PFSK-1 (cell line): Measurements from ENCODE around the gene DIAPH2.

ENCODE experiments used
- FOXP2 ChIP-seq: optimal IDR thresholded peaks from 2 replicates; pipeline ENCODE3; 2011; ENCODE audit warnings: borderline replicate concordance, control low read depth, inconsistent platforms; ENCODE audit not compliant: insufficient read depth; ENCODE audit errors: extremely low read length, extremely low read depth
- POLR2AphosphoS5 ChIP-seq: IDR thresholded peaks from 2 replicates; pipeline ENCODE4 v1.6.1; 2012; ENCODE audit warnings: low read depth, mild to moderate bottlenecking, control low read depth, low read length, moderate library complexity
- REST ChIP-seq, 2 experiments: IDR thresholded peaks; 2 replicates each; pipeline versions ENCODE4 v1.6.1 to v1.8.0; 2011 to 2012; ENCODE audit warnings: low read depth in 2 of 2, low read length in 2 of 2, control low read depth in 1 of 2, inconsistent platforms in 1 of 2, mild to moderate bottlenecking in 1 of 2, moderate library complexity in 1 of 2; ENCODE audit not compliant: insufficient read depth in 1 of 2
- TAF1 ChIP-seq: IDR thresholded peaks from 2 replicates; pipeline ENCODE4 v1.6.1; 2012; ENCODE audit warnings: low read length, control low read depth, borderline replicate concordance; ENCODE audit not compliant: insufficient read depth

GRCh38 chrX:97089116-97089515 is 404.5 kb downstream of the DIAPH2 start:
- TF ChIP-seq TAF1 (no peak), FOXP2 (no peak), POLR2AphosphoS5 (no peak), REST (IDR thresholded peaks at IDR 0.05; ENCODE audit: insufficient read depth in 1 of 2, low read depth in 2 of 2, low read length in 2 of 2) (no peak)
